NOMO-1 (cell line): Measurements from ENCODE around the gene IL31RA.

Experiments
- DNase-seq, 2 experiments: peaks; one replicate each; lab custom pipeline; 2025; ENCODE audit not compliant: unreplicated experiment in 2 of 2; lab: John Stamatoyannopoulos, UW

IL31RA gene

DNA sequence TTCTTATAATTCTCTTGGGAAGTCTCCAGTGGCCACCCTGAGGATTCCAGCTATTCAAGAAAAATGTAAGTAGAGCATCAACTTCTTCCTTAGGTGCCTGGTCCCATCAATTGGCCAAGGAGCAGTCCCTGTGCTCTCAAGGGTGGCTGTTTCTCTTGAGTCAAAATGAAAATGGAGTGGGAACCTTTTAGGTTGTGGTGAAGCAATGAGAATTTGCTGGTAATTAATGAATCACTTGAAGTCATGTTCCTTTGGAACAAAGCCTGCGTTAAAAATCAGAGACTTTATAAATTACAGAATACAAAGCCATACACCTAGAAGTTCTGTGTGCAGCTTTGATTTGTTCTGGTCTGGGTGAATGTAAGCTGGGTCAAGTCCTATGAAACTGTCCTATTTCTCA, 48.9 kb downstream of the IL31RA start:
- no peak for DNase-seq

DNA sequence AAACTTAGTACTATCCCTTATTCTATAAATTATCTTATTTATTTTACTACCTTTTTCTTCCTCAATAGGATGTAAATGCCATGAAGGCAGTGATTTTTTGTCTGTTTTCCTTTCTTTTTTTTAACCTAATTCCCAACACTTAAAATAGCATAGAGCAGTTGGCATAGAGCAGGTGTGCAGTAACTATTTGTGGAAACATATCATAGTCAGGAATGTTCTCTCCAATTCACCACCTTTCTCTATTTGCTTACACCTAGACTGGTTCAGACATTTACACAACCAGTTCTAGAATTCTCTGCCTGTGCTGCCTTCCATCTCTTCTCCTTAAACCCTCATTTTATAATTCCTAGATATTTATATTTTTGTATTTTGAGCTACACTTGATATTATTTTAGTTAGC, 49.6 kb downstream of the IL31RA start:
- DNase-seq: no peak

DNA sequence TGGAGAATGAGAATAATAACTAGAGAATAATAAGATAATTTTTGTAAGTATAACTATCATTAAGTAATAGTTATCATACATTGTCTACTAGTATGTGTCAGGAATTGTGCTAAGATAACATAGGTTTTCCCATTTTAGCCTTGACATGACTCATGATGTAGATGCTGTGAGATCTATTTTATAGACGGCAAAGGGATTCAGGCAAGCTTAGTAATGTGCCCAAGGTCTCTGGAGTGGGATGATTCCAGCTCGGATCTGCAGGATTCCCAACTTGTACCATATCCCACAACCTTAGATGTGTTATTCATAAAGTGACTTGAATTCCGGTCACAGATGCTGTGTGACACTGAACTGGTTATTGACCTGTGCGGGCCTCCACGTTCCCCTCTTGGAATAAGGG, 51.5 kb downstream of the IL31RA start:
- DNase-seq: no peak

DNA sequence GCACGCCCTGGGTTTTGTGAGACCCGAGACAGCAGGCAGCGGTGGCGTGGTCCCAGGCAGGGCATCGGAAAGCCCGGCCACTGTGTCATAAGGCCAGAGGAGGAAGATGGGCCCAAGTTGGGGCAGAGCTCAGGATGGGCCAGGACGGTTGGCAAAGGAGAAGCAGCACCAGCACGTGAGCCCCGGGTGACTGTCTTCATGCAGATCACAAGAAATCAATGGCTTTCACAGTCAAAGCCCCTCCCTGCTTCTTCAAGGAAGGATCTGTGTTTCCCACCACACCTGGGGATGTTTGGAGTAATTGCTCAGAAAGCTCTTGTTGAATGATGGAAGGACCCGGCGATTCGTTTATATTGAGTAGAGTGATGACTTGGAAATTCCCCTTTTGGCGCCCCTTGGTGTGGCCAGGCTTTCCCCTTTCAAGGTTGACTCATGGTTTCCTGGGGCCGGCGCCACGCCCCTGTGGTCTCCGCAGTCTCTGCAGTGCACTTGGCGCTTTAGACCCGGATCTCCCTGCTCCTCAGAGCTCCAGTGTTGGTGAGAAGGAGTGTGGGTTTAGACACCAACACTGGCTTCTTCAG, 52.1 kb downstream of the IL31RA start:
- DNase-seq: peak; percentile 92 to 93

DNA sequence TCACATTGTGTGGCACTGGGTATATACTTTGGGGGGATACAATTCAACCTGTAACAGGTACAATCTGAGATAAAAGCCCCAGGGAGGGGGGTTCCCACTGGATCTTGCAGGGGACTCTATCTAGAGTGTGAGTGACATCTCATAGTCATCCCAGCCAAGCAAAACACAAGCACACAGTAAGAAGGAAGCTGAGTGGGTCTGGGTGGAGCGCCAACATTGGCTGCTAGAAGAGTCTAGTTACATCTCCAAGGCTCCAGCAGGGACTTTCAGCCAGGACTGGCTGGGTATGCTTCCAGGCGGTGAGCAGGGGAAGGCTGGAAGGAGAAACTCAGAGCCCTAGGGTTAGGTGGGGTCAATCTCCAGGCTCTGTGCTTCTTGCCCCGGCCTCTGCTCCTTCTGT, 53.0 kb downstream of the IL31RA start:
- no peak for DNase-seq

DNA sequence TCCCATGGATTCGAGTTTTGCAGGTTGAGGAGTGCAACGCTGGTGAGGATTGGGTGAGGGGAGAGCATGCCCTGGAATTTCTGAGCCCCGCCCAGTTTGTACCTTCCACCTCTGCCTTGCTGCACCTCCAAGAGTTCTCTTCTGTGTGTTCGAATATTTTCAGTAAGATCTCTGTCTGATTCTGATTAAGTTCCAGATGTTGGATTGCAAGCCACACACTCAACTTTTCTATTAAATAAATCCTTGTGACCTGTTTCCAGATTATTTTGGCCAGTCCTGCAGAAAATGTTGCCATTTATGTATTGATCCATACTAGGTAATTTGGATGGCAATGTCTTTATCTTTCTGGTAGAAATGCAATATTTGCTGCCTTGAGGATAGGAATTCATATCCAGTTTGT, 54.1 kb downstream of the IL31RA start:
- no peak for DNase-seq

DNA sequence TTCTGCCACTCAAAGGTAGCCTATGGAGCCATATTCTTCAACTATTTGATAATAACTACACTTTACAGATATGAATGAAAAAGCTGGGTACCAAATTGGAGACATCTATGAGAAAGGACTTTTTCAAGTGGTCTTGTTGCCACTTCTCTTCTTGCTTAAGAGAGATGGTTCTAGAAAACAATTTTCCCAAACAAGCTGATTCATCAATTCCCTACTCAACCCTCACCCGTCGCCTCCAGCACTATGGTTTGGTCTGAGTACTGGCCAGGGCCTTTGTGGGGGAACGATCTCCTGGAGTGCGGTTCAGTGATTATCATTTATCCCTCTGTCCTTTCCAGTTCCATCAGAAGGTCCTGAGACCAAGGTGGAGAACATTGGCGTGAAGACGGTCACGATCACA, 56.8 kb downstream of the IL31RA start:
- DNase-seq: no peak

DNA sequence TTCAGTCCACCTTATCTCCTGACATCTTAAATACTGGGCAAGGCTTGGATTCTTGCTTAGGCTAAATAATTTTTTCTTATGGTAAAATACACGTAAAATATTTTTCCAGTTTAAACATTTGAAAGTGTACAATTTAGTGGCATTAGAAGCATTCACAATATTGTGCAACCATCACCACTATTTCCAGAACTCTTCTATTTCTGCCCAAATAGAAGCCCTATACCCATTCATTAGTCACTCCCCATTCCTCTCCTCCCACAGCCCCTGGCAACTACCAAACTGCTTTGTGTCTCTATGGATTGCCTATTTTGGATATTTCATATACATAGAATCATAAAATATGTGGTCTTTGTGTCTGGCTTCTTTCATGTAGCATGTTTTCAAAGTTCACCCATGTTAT, 57.6 kb downstream of the IL31RA start:
- no peak for DNase-seq

DNA sequence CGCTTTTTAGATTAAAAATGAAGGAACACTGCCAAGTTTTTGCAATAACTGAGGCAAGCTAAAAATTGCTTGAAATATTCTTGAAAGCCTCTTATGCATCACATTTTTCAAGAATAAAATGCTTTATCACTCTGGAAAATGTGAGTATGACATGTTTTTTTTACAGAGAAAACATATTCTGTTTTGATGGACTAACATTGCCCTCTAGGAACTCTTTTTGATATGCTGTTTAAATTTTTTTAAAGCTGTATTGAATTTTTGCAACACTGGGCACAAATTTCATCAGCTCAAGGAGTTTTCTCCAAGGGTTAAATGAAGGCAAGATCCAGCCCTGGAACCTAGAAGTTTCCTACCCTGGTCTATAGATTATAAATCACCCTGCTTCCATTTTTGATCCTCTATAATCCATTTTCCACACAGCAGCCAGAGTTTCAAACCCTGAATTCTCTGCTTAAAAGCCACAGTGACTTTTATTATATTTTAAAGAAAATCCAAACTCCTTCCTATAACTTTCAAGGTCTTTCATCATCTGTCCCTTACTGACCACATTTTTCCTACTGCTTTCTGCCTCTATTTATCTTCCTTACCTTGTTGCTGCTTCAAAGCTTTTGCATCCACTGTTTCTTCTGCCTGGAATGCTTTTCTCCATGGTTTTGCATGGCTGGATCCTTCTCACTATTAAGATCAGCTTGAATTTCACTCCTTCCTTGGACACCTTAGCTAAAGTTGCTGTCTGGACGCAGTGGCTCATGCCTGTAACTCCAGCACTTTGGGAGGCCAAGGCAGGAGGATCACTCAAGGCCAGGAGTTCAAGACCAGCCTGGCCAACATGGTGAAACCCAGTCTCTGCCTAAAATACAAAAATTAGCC, 60.9 kb downstream of the IL31RA start:
- no peak for DNase-seq

DNA sequence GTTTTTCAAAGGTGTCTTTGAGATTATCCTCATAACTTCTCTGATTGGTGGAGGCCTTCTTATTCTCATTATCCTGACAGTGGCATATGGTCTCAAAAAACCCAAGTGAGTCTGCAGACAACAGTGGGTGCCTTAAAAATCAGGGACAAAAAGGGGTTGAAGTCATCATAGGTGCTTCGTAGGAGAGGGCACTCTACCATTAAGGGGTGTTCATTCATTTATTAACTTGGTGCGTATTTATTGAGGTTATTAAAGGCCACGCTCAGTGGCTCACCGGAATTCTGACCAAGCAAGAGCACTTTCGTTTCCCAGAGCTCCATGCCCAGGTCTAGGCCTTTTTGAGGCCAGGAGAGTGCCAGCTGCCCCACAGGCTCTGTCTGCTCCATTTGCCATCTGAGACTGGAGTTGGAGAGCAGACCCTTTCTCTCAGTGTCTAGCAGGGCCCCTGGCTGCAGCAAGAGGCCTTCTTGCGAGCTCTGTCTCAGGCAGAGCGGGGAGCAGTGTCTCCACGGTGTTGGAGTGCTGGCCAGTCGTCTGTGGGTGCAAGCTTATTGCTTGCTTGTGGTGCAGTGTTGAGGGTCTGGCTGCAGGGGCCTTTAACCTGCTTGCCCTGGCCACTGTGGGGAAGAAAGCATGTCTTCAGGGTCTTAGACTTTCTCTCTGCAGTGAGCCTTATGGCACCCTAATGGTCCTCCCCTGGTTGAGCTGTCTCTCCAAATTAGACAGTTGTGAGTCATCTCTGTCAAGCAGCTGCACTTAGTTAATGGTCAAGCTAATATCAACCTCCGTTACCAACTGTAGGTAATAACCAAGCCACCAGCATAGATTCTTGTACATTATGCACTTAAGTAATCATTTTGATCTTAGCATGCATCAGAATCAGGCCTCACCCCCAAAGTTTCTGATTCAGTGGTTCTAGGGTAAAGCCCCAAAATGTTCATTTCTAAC, 62.6 kb downstream of the IL31RA start:
- no peak for DNase-seq

DNA sequence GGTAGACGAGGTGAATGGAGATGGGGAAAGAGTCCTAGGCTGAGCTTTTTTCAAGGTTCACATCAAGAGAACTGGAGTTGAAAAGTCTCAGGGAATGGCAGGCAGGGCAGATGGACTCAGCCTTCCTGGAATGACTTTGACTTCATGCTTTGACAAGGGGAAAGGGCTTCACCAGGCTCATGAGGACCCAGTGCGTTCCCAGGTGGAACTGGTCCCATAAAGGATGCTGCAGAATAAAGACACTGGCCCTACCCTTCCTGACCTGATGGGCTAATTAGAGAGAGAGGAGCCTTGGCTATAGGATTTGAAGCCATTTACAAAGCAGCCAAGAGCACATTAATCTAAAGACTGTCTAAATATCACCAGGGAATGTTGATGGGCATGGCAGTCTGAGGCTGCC, 63.8 kb downstream of the IL31RA start:
- no peak for DNase-seq

DNA sequence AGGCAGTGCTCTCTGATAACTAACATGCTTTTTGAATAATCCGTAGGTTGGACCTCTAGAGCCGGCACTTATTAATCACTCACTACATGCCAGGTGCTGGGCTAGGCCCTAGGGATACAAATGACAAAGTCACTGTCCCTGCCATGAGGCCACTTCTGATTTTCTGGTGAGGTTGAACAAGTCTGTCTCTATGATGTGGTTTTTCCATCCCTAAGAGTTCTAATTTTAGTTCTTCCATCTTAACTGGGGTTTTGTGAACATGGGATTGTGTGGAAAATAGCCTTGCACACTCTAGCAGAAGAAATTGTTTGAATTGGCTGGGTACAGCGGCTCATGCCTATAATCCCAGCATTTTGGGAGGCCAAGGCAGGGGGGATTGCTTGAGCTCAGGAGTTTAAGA, 64.6 kb downstream of the IL31RA start:
- DNase-seq: no peak

DNA sequence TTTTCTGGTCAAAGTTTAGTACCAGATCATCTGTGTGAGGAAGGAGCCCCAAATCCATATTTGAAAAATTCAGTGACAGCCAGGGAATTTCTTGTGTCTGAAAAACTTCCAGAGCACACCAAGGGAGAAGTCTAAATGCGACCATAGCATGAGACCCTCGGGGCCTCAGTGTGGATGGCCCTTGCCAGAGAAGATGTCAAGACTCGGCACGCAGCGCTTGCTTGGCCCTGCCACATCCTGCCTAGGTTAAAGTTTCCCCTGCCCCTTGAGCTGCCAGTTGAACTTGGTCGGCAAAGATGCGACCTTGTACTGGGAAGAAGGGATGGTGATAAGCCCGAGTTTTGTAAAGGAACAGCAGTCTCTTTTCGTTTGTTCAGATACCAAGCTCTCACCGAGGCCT, 65.8 kb downstream of the IL31RA start:
- no peak for DNase-seq

DNA sequence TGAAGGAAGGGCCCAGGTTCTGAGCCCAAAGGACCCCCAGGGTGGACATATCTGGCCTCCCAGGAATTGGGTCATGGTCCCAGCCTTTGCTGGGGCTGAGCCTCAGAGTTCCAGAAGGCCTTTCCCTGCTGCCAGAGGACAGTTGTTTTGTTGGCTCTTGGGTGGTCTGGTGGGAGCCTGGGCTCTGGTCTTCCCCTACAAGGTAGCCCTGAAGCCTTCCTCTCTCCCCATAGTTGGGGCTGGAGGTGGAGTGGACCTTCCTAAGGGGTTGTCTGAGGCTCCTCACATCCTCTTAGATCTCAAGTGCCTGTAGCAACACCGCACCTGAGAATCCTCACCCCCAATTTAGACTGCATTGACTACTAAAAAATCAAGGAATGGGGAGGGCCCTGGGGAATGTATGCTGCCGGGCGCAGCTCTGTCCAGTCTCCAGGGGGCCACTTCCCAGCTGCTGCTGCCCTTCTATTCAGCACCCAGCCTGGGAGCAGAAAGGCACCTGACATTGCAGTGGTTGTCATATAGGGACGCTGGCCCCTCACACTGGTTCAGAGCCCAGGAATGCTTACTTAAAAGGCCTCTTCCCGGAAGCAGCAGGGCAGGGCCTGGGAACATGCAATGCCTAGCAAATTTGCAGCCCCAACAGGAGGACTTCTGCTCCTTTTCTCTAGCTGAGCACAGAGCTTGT, 66.4 kb downstream of the IL31RA start:
- DNase-seq: no peak

DNA sequence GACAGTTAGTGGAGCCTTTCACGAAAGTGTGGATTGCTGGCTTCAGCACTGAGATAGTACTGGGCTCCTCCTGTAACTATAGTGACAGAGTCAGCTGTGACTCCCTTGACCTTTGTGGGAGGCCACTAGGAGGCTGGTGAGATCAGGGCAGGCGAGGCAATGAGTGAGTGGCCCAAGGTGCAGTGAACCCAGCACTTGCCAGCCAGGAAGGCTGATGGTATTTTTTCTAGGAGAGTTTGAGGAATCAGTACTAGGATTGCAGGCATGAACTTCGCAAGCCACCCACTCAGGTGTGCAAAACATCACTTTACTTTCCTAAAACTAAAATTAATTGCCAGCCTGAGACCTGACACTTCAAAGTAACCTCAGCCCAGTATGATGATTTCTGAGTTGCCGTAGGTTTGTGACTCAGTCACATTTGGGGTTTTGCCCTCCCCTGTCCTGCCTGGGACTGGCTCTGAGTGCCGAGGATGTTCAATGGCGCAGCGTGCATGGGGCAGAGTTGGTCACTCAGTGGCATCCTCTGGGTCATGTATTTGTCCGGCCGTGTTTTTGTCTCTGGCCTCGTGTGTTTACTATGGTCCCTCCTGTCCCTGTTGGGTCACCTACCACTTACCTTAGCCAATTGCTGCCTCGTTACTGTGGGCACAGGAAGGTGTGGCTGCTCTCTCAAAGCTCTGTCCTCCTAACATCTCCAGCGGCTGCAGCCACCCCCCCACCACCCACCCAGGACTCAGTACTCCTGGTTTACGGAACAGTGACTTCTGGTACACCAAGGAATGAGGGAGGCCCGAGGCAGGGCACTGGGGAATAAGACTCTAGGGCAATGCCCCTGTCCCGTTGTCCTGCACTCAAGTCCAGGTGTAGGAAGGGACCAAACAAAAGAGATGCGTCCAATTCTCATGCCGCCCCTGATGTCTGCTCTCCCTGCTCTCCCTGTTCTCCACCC, 67.2 kb downstream of the IL31RA start:
- DNase-seq: no peak

DNA sequence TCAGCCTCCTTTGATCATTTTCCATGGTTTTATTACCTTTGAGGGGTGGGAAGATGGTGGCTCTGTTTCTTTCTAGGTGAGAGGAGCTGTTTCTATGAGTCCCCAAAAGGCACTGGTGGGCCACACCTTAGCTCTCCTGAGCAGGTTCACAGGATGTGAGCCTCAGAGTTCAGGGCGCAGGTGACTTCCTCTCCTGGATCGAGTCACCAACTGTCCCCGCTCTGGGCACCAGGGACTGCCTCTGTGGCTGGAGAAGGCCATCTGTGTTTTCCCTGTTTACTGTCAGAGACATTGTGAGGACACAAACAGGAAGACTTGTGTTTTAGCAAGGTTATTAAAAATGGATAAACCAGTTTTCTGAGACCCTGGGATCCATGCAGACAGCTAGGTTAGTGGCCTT, 68.5 kb downstream of the IL31RA start:
- DNase-seq: no peak

DNA sequence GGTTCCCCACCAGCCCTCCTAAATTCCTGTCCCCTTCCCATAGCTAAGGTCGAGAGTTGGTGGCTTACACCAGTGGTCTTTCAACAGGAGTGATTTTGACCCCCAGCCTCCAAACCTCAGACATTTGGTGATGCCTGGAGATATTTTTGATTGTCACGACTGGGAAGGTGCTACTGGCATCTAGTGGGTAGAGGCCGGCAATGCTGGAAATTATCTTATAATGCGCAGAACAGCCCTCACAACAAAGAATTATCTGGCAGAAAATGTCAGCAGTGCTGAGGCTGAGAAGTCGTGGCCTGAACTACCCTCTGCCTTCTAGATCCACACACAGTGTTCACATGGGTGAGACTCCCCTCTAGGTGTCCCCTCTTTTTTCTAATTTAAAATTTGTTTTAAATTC, 69.6 kb downstream of the IL31RA start:
- no peak for DNase-seq

DNA sequence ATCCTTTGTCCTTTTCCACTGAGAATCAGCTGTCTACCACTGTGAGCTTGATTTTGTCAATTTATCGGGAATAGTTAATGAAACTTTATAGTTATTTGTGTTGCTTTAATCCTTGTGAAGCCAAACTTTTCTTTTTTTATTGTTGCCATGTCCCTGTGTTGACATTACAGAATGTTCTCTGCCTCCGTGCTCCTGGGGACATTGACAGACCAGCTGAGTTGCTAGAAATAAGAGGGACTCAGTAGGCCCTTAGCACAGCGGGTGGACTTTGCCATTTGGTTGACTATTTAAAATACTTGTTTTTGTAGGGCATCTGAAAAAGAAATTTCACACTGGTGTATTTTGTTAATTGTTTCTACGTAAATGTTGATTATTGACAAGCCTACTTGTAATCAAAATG, 70.5 kb downstream of the IL31RA start:
- DNase-seq: no peak

DNA sequence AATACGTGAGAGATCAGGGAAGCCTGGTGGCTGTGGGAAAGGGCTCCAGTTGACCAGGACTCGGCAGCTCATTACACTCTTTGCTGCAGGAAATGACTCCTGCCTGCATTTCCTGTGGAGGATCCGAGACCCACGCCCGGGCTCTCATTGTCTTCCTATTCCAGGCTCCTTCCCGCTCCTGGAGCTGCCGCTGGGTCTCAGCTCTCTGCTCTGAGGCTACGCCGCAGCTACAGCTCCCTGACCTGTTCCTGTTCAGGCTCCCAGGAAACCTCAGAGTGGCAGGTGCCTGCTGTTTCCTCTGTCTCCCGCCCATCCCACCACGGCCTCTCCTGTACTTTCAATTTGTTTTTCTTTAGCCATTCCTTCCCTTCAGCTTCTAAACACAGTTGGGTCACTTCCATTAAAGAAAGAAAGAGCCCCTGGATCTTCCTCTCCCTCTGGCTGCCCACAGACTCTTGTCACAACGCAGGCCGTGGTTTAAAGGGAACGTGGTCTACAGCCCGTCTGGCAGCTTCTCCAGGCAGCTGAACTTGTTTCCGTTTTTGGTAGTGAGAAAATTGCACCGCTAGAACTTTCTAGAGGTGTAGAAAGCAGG, 72.1 kb downstream of the IL31RA start:
- DNase-seq: peak in 1 of 2 experiments; percentile 17
